Stimulated activated CD8-positive, alpha-beta memory T cell treated with anti-CD3 and anti-CD28 coated beads, Interleukin-12 subunit alpha, Interleukin-12 subunit beta, amount 100 ng/mL, for 1 hour (primary cell): ENCODE data around the gene TJP2.

Experiments
- DNase-seq: peaks from one replicate; pipeline ENCODE4 v3.0.0-alpha.2; 2020; ENCODE audit warnings: low read depth

TJP2 gene

GRCh38 chr9:69173891-69174615 lies at the start of gene TJP2:
TJP2 (plus strand) TSS chr9:69174277; CDS start chr9:69174373, 96 bp downstream.
- no peak for DNase-seq

DNA sequence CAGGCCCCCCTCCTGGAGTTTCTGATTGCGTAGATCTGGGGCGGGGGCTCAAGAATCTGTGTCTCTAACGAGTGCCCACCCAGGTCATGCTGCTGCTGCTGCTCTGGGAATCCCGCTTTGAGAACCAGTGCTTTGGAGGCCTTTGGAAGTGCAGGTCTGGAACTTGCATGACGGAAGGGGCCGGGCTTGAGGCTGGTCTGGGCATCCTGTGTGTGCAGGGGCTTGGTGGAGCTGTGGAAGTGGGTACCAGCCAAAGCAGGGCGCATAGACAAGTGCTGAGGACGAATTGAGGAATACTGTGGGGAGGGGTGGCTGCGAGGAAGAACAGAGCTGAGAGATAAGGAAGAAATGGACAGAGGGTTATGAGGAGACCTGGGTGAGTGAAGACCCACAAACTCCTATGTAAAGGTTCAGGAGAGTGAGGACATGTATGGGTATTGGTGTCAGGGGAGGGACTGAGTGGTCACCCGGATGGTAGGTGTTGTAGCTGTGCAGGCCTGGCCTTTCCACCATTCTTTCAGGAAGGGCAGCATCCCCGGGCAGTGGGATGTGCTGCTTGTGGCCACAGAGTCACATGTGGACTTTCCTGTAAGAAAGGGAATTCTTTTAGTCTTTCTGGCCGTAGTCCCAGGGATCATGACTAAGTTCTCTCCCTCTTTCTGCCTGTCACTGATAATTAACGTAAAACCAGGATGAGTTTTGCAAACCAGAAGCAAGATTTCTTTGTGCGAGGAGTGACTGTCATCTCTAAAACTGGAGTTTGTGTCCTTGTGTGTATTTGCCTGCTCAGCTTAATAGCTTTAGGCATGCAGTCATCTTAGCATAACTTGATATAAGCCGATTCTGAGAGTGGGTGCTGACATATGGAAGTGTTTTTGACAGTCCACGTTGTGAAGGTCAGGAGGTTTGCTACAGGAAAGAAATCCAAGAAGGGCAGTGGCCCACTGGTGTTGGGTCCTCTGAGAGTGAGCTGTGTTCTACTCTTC lies 43.3 kb upstream of the TJP2 start:
- no peak for DNase-seq

DNA sequence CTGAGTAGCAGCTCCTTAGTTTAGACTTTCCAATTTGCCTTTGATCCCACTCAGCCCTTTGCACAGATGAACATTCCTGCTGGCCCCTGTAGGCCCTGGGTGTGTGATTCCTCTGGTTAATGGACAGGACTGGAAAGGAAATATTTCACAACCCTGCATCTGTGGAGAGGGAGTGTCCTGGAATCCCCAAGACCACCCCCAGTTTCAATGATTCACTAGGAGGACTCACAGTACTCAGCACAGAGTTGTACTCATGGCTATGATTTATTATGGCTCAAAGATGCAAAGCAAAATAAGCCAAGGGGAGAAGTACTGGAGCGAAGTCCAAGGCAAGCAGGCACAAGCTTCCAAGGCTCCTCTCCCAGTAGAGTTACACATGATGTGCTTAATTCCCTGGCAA lies 42.4 kb upstream of the TJP2 start:
- no peak for DNase-seq

- no peak for DNase-seq
Observed at GRCh38 chr9:69132361-69132760, 41.7 kb upstream of the TJP2 start.

DNA sequence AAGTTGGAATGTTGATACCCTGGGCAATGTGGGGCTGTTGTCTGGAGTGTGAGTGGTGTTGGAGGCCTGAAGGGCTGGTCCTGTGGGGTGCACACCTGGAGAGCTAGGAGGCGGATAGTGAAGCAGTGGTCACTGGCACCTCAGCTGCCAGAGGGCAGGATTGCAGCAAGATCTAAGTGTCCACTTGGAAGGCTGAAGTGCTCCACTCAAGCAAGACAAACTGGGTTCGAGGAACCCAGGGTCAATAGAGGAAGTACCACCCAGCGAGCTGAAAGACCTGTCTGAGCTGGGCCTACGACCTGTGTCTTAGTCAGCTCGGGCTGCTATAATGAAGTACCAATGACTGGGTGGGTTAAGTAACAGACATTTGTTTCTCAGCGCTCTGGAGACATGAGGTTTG lies 39.7 kb upstream of the TJP2 start:
- no peak for DNase-seq

GRCh38 chr9:69136185-69136584 lies 37.9 kb upstream of the TJP2 start:
- no peak for DNase-seq

GRCh38 chr9:69136779-69137178 lies 37.3 kb upstream of the TJP2 start:
- DNase-seq = no peak

DNA sequence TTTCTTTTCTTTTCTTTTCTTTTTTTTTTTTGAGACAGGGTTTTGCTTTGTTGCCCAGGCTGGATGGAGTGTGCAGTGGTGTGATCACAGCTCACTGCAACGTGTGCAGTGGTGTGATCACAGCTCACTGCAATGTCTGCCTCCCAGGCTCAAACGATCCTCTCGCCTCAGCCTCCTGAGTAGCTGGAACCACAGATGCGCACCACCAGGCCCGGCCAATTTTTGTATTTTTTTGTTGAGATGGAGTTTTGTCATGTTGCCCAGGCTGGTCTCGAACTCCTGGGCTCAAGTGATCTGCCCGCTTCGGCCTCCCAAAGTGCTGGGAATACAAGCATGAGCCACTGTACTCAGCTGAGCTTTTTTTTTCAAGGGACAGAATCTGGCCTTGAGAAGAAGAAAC lies 36.8 kb upstream of the TJP2 start:
- DNase-seq = no peak

GRCh38 chr9:69139596-69139995 lies 34.5 kb upstream of the TJP2 start:
- DNase-seq = no peak

- DNase-seq = no peak
Observed at GRCh38 chr9:69140123-69140735, 33.8 kb upstream of the TJP2 start.

DNA sequence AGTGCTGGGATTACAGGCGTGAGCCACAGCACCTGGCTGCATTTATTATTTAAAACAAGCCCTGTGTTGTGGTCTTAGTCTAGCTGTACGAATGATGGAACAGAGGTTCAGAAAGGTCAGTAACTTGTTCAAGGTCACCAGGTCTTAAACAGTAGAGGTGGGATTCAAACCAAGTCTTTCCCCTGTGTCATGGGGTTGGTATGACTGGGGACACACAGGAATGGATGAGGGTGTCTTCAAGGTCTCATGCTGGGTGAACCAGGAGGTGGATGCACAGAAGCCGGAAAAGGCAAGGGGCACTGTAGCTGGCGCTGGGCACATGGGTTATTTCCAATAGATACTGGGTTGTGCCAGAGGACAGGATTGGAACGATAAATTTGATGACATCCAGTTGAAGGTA lies 32.2 kb upstream of the TJP2 start:
- DNase-seq = no peak

DNA sequence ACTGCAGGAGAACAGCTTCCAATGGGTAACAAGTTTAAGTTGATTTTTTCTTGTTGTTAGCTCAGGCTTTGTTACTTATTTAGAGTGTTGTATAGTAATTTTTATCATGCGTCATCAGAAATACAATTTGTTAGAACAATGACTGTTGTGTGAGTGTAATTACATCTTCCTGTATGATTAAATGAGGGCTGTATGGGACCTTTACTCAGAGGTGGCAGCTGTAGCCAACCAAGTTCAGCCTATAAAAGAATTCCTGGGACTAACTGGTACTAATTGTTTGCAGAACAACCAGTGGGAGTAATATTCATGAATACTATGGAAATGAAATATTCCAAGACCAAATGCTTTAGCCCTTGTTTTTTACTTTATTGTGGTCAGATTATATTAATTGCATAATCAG lies 30.8 kb upstream of the TJP2 start:
- no peak for DNase-seq

GRCh38 chr9:69145144-69145715 lies 28.8 kb upstream of the TJP2 start:
- no peak for DNase-seq

DNA sequence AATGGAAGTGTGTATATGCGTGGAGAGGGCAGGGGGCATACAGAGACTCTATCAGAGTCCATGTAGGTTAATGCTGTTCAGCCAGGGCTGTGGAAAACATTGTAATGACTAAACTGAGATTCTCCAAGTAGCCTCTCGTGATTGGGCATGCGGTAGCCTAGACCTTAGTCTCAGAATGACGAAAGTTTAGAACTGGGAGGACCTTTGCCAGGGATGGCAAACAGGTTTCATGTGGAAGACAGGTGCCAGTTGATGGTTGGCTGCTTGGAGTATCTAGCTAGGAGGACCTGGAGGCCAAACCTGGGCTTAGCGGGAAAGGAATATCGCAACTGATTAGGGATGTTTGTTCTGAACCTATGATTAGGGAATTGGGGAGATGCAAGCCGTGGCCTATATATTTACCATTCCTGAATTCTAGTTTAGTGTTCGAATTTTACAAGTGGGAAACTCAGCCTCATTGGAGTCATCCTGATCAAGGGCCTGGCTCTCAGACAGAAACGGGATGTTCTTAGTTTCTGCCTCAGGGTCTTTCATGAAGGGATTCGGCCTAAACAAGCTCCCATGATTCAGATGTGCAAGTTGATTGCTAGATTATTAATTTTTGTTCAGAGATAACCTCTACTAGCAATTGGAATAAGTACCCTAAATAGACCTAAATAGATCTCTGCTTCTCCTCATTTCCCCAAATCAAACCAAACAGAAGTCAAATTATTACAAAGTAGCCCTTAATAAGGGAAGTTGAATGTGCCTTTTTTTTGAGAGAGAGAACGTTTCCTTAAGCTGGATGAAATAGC lies 26.8 kb upstream of the TJP2 start:
- no peak for DNase-seq

DNA sequence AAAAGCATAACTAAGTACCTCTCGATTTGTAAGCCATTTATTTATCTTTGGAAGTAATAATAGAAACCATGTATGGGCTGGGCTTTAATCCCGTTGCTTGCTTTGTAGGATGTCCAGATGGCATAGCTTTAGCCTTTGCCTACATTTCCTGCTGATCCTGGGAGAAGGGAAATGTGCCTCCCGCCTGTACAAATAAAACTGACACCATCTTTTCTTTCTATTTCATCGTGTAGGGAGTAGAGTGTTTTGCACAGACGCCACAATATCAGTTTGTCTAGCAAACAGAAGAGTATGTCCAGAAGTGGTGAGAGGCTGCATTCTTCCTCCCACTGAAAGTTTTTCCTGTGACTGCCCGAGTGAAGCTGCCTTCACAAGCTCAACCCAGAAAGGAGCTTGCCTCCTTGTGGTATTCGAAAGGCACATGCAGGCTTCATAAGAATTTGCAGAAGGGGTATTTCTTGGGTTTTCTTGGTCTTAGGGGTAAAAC lies 24.7 kb upstream of the TJP2 start:
- DNase-seq = no peak

DNA sequence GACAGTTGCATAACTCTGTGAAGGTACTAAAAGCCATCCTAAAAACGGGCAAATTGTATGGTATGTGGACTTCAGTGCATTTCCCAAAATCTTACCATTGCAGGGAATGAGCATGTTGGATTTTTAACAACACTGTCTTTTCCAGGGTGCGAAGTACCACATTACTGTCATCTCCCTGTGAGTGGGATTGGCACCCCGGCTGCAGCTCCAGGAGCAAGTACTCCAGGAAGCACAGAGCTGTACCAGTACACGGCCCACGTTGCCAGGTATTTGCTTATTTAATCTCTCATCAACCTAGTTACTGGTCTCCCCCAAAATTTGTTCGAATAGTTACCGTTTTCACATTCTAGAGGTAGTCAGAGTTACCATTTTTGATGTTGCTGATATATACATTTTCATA lies 22.6 kb upstream of the TJP2 start:
- no peak for DNase-seq

DNA sequence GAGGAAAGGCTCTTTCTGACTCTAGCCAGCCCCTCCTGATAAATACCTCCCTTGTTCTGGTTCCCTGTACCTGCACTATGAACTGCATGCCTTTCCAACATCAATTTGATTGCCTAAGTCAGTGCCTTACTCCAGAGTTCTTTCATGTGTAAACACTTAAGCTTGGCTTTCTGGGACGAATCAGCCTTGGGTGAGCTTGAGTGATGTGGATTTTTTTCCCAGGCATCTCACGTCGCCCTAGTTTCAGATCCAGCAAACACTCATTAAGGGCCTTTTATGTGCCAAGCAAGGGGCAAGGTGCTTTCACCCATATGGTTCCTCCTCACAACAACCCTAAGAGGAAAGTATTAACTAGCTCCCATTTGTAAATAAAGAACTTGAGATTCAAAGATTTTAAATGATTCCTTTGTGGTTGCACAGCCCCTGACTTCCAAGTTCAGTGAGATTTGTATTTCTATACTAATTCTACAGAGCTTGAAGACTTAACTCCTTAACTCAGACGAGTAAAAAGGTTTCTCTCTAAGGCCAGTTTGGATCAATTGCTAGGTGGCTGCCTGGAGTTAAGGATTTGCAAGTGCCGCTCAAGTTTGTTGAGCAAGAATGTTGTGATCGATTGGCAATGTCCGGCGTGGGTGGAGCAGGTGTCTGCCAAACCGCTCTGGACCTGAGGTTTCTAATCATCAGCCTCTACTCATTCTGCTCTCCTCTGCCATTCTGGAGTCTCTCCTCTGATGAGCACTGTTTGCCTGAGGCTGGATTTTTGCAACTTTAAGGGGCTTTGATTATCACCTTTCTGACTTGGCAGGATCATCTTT lies 20.2 kb upstream of the TJP2 start:
- no peak for DNase-seq

DNA sequence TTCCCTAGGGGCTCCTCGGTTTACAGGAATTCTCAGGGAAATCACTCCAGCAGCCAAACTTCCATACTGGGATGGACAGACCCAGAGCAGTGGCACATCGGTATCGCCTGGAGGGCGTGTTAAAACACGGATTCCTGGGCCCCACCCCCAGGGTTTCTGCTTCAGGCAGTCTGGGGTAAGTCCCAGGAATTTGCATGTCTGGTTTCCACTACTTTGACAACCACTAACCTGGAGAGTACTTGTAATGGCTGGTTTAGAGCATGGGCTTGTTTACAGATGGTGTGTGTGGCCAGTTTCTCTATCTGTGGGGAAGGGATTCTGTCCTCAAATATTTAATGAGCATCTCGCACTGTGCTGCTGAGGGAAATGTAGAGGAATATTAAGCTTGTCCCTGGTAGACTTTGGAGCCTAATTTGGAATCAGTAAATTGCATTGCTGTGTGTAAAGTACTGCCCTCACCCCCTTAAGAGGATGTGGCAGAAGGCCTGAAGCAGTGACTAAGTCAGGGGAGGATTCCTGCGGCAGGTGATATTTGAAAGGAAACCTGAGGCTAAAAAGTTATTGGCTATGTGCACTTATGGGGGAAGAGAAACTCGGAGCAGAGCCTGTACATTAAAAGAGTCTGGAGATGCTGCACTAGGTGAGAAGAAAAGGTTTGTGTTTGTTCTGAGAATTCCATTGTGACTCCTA lies 18.6 kb upstream of the TJP2 start:
- DNase-seq = no peak

DNA sequence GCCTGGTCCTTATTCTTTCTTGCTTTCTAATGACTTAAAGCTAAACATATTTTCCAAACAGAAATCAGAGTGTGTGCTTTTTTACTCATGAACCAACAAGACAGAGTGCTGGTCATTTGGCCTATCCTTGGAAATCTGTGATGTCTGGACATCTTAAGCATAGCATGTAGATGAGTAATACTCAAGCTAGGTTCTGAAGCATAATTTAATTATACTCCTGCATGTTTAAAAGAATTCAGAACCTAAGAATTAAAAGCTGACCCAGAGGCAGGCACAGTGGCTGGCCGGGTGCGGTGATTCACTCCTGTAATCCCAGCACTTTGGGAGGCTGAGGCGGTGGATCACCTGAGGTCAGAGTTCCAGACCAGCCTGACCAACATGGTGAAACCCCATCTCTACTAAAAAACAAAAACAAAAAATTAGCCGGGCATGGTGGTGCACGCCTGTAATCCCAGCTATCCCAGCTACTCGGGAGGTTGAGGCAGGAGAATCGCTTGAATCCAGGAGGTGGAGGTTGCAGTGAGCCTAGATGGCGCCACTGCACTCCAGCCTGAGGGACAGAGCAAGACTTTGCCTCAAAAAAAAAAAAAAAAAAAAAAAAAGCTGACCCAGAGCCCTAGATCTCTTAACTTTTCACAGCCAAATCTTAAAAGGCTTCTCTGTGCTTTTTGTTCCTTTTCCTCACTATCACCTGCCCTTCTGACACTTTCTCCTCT lies 16.2 kb upstream of the TJP2 start:
- no peak for DNase-seq
